Thyroid gland (tissue), 4 donors: ENCODE measurements around the gene FOXP2.

Experiments
- CTCF ChIP-seq, 6 experiments: fragments of 200-600 bp in 3 of 6; fragments of 450-650 bp in 3 of 6; sonication (generic) in 3 of 6; IDR thresholded peaks; one replicate each; pipeline ENCODE4 v1.5.1; 2016 to 2019; ENCODE audit warnings: antibody characterized with exemption in 6 of 6, mild to moderate bottlenecking in 2 of 6, inconsistent platforms in 1 of 6, moderate library complexity in 1 of 6
- POLR2A ChIP-seq, 2 donors: fragments of 450-650 bp; IDR thresholded peaks; one replicate each; pipeline ENCODE4 v1.6.1; 2017; ENCODE audit warnings: antibody characterized with exemption in 2 of 2, mild to moderate bottlenecking in 2 of 2, moderate library complexity in 1 of 2

GRCh38 chr7:114428211-114428610 lies 13.6 kb downstream of the FOXP2 start:
- TF ChIP-seq POLR2A (IDR thresholded peaks at IDR 0.05) (no peak), CTCF (IDR thresholded peaks at IDR 0.05) (no peak)
